ENCODE data around the gene PFDN6.

Gene PFDN6

DNA sequence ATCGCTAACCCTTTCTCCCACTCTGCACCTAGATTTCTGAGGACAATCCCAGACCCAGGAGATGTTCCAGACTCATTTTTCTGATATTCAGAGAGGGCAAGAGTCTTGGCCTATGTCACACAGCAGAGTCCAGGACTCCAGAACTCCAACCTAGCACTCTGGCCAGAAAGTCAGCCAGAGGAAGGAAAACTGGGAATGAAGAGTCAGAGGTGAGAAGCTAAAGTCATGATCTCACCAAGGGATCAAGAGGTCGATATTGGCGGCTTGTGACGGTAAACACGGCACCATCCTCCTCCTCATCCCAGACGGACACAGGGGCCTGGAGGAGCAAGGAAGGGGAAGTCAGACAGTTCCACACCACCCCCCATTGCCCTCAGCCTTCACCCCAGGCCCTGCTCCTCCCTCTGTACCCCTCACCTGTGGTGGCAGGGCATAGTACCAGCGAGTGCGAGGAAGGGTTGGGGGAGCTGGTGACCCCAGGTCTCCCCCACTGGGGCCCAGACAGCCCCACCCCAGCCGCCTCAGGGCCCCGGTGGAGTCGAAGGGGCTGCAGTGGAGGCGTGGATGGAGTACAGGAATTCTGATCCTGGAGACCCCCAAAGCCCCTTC lies 7.5 kb downstream of the PFDN6 start:
- DNase-seq: no peak

DNA sequence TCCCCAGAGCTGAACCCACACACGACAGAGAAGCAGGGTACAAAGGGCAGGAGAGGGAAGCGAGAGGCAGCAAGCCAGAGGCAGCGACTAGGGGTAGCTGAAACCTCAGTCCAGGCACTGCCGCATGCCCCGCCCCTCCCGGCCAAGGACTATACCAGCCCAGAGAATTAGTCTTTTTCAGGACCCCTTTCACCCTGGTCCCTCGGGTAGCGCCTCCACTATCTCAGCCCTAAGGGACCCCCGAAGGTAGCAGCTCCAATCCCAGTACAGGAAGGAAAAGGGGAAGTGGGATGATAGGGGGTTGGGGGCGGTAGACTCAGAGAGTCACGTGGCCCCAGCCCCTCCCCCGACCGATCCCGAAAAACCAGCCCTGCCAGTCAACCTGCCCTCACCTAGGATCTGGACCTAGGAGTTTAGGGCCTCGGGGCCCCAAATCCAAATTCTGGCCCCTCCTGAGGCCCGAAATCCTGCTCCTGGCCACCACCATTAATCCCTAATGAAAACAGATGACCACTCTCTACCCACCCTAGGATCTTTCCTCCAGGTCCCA lies 8.1 kb downstream of the PFDN6 start:
- DNase-seq: no peak

DNA sequence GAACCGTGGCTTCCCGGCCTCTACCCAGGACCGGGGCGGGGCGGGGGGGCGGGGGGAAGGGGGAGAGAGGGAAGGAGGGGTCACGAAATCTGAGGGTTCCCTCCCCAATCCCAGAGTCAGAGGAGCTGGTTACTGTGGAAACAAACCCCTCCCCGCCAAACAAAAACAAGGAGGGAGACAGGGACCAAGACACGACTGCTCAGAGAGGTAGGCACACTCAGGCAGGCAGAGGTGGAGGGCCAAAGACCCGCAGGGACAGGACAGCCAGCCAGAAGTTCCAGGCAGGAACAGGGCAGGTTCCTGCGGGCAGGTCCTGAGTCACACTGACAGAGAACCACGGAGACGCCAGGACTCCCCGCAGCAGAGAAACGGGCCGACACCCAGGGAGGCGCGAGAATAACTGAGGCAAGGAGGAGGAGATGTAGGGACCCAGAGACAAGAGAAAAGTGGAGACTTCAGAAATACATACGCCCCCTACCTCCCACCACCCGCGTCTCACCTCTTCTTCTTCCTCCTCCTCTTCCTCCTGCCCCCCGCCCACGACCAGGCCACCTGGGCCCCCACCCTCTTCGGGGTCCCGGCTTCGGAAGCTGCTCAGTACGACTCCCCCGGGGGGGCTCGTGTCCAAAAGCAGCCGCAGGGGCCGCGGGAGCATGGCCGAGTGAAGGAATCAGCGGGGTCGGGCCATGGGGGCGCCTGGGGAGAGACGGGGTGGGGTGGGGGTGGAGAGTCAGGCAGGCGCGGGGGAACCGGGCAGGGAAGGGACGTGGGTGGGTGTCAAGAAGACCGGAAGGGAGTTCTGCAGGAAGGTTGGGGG lies 8.8 kb downstream of the PFDN6 start:
- peak; percentile 66 for DNase-seq

- DNase-seq: peak; percentile 78
Observed at GRCh38 chr6:33298773-33299236, 9.4 kb downstream of the PFDN6 start, which contains the start of gene RGL2. Gene RGL2, minus strand, starts transcription at chr6:33298942. Its CDS starts 332 bp downstream, at chr6:33298610.

DNA sequence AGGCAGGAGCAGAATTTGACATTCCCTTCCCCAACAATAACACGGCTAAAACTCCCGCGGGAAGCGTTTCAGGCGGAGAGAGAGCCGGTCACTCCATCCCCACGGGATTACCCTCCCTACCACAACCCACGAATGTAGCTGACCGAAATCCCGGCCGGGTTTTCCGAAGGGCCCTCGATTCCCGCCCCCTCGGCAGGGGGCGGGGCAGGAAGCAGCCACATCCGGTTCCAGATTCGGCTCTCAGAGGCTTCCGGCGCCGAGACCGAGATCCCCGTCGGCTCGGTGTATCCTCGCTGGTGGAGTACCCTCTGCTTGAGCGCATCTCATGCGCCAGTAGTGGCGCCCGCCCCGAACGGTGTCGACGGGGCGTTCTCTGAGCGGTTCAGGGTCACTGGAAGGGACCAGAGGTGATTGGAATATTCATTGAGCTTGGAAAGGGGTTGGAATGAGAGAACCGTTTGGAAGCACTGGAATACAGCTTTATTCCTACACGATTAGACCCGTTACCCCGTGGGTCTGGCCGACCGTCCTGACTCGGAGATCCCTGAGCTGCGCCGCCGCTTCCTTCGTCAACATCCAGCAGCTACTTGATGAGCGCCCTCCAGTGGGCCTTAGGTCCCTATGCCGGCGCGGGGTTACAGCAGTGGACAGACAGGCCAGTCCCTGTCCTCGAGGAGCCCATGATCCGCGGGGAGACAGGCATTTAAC lies 10.0 kb downstream of the PFDN6 start:
- DNase-seq: peak; percentile 95

GRCh38 chr6:33301877-33302276 lies 12.5 kb downstream of the PFDN6 start:
- DNase-seq: no peak

DNA sequence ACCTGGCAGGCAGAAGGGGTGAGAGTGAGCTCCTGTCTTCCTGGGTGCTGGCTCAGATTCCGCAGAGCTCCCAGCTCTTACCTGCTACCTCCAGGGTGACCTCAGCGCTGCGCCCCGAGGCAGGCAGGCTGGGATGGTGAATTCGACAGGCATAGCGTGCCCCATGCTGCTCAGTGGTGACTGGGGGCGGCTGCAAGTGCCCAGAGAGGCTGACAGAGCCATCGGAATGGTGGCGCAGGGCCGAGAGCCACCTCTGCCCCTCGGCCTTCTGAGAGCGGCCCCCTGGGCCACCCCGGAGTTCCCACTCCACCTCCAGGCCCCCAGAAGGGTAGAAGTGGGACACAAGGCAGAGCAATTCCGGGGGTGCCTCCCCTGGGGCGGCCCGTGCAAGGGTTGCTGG lies 14.8 kb downstream of the PFDN6 start:
- DNase-seq: no peak

GRCh38 chr6:33305052-33305451 lies 15.7 kb downstream of the PFDN6 start:
- no peak for DNase-seq

DNA sequence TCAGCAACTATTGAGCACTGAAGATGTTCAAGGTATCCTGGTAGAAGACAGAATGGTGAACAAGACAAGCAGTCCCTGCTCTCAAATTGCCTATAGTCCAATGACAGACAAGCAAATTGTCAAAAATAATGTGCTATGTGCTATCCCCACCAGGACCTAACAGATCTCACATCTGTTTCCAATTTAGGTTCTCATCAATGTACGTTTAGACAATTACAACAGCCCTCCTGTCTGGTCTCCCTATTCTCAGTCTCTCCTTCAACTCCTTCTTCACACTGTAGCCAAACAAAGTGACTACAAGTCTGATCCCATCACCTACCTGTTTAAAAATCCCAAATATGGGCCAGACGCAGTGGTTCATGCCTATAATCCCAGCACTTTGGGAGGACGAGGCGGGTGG lies 17.0 kb downstream of the PFDN6 start:
- no peak for DNase-seq

- DNase-seq: peak; percentile 90
Observed at GRCh38 chr6:33312361-33313104, 23.1 kb downstream of the PFDN6 start.

- peak; percentile 55 for DNase-seq
Observed at GRCh38 chr6:33313105-33313708, 23.8 kb downstream of the PFDN6 start.

DNA sequence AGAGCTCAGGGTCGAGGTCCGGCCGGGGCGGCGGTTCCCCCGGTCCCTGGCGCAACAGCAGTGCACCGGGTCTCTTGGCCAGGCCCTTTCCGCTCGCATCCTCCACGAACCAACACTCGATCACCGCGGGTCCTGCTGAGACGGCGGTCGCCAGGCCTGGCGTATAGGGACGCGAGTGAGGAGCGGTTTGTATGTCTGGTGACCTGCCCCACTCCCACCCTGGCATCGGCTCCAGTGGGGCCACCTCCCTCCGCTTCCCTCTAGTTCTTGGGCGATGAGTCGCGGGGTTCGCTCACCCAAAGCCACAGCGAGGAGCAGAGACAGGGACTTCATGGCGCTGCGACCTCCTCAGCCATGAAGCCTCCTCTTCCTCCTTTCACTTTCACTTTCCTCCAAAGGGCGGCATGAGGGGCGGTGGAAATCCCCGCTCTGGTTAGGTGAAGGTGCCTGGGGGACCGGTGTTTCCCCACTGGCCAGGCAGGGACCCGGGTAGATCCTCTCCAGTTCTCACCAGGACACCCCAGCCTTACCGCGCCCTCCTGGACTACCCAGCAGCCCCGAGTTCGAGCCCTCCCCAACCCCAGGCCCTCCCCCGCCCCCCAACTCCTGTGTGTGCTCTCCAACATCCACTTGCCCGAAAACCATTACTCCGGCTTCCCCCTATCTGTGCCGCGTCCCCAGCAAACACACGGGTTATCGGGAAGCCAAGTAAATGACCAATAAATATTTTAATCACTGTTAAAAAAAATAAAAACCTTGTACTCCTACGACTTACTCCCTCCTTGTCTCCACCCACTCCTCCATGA lies 24.5 kb downstream of the PFDN6 start, which contains the start of gene TAPBP:
TSS of gene TAPBP (minus strand) at position 370 of the 806 bp plus-strand sequence. CDS start at position 333, 37 bp downstream.
- DNase-seq: peak; percentile 75

DNA sequence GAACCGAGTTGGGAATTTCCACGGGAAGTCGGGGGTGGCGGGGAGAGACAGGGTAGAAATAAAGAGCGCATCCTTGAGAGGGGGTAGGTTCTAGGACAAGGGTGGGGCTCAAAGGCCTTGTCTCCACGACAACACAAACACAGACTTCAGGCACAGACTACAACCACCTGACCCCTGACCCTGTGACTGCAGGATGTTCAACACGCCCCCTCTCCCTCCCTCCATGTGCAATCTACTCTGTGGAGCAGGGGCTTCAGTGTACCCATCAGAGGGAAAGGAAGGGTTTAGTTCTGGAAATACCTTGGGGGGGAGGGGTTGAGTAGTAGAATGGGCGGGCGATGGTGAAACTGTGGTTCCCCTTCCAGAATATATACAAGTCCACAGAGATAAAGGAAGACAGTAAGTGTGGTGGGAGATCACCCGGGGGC lies 25.1 kb downstream of the PFDN6 start:
- DNase-seq: peak; percentile 63

GRCh38 chr6:33314943-33315792 lies 25.8 kb downstream of the PFDN6 start:
- no peak for DNase-seq

DNA sequence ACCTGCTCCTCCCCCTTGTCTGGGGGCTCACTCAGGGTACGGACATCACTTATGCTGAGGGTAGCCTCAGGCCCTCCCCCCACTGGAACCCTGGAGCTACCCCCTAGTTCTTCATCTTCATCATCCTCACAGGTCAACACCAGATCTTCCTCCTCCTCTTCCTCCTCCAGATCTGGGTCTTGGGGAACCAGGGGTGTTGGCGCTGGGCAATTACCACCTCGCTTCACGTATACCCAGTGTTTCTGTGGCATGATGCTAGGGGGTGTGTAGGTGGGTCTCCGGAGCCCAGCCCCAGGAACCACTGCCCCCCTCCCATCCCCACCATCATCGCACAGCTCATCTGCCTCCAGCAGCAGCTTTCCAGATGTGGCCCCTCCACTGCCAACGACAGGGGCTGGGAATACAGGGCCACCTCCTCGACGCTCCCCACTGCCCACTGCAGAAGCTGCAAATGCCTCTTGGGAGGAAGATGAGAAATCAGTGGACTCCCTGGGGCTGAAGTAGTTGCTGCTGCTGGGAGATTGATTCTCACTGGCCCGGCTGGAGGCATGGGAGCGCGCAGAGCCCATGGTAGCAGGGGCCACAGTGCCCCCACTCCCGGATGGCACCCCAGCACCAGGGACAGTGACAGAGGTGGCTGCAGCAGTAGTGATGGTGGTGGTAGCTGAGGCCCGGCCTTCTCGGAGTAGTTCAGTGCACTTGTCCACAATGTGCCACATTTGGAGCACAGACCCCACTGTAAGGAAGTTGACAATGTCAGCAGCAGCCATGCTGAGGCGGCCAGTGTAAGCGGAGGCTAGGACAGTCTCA lies 26.6 kb downstream of the PFDN6 start:
- DNase-seq: no peak

GRCh38 chr6:33316603-33317418 lies 27.4 kb downstream of the PFDN6 start:
- no peak for DNase-seq

DNA sequence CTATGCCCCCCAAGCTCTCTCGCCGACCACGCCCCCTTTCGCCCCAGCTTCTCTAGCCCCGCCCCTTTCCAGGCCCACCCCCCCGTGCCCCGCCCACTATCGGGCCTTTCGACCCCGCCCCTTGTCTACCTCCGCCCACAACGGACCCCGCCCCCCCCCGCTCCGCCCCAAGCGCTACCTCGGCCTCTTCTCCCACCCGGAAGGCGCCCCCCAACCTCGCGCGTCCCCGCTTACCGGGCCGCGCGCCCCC lies 27.9 kb downstream of the PFDN6 start:
- DNase-seq: no peak

DNA sequence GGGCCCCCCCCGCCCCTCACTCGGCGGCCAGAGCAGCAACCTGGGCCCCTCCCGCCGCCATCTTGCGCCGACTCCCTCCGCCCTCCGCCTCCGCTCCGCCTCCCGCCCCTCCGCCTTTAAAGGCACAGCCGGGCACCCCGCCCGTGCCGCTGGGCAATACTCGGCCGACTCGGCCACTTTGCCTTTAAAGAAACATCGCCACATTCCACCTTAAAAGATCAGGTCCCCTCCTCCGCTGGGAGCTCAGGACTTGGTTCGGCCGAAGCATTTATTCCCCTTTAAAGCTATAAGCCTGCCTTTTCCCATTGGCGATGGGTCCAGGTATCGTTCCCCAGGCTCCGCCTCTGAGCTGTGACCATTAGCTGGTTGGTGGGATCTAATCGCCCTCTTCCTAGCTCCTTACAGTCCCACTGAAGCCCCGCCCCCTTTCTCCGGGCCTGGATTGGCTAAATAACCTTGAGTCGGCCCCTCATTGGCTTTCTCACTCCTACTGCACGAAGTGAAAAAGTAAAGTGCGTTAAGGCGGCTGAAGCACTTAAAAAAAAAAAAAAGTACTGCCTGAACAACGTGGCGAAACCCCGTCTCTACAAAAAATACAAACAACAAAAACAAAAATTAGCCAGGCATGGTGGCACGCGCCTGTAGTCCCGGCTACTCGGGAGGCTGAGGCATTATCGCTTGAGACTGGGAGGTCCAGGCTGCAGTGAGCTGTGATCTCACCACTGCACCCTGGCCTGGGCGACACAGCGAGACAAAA lies 28.4 kb downstream of the PFDN6 start, which contains the start of gene ZBTB22:
TSS of gene ZBTB22 (minus strand) at position 76 of the 757 bp plus-strand sequence. CDS start 828 bp downstream, outside the sequence.
- DNase-seq: peak; percentile 99

Data from CD4-positive, alpha-beta T cell treated with Interleukin-17A for 4 hours (primary cell).